Skeletal muscle satellite cell (primary cell): ENCODE results near the gene CLDN16. TPM values are rescaled to one million over a fixed set of nuclear protein-coding genes. Genes with fewer than 3 reads are reported as not detected.

Experiments
- H3K27me3 ChIP-seq: 2 replicates; pipeline ENCODE4 v1.7.0; 2013; ENCODE audit warnings: low read length; ENCODE audit not compliant: control insufficient read depth, insufficient read depth
- H3K36me3 ChIP-seq: 2 replicates; pipeline ENCODE4 v1.7.0; 2013; ENCODE audit warnings: mild to moderate bottlenecking, control low read depth, low read length; ENCODE audit not compliant: insufficient read depth
- H3K4me1 ChIP-seq: 2 replicates; pipeline ENCODE4 v1.7.0; 2013; ENCODE audit warnings: low read length; ENCODE audit not compliant: control insufficient read depth, insufficient read depth
- H3K4me2 ChIP-seq: 2 replicates; pipeline ENCODE4 v1.7.0; 2013; ENCODE audit warnings: mild to moderate bottlenecking, low read length
- H3K4me3 ChIP-seq: 2 replicates; pipeline ENCODE4 v1.7.0; 2013; ENCODE audit warnings: low read length
- H3K9ac ChIP-seq: 2 replicates; pipeline ENCODE4 v1.7.0; 2013; ENCODE audit warnings: mild to moderate bottlenecking, low read depth, low read length, moderate library complexity
- H3K9me3 ChIP-seq: replicated peaks from 2 replicates; pipeline ENCODE4 v1.7.0; 2013; ENCODE audit warnings: mild to moderate bottlenecking, control low read depth, low read length
- total RNA-seq: library from RNA; depleted of rRNA; stranded (reverse); fragments of >200 nt; gene quantifications from 2 replicates; pipeline ENCODE4 v1.2.3, GENCODE V29; 2012; rRNA removed

Gene CLDN16
- total RNA-seq: under 0.01 TPM in 1 of 2 replicates, not detected in the other

- H3K4me1 ChIP-seq: peaks cover 33% of the 10 kb centered on the region
- H3K4me2 ChIP-seq: peak within 1 kb of the TSS; percentile 54
- H3K9me3 ChIP-seq: no peaks in the 10 kb centered on the region
- no peak within 1 kb of the TSS for H3K4me3 ChIP-seq
- H3K27me3 ChIP-seq: no peaks in the 10 kb centered on the region
- H3K36me3 ChIP-seq: no peaks in the 10 kb centered on the region
- H3K9ac ChIP-seq: peak within 1 kb of the TSS; percentile 64
These were observed at the start of gene CLDN16 for GRCh38 chr3:190387578-190388213. CLDN16 (plus strand) TSS chr3:190388163; CDS start chr3:190388330, 167 bp downstream.

GRCh38 chr3:190338717-190339116 is 49.2 kb upstream of the CLDN16 start:
- no peaks in the 10 kb centered on the region for H3K36me3 ChIP-seq
- no peak overlapping the region for H3K4me2 ChIP-seq
- no peaks in the 10 kb centered on the region for H3K9me3 ChIP-seq
- no peak overlapping the region for H3K4me3 ChIP-seq
- no peak overlapping the region for H3K9ac ChIP-seq
- H3K27me3 ChIP-seq: no peaks in the 10 kb centered on the region
- peaks cover 6% of the 10 kb centered on the region for H3K4me1 ChIP-seq

- H3K36me3 ChIP-seq: no peaks in the 10 kb centered on the region
- H3K27me3 ChIP-seq: no peaks in the 10 kb centered on the region
- H3K9me3 ChIP-seq: no peaks in the 10 kb centered on the region
- H3K4me2 ChIP-seq: no peak overlapping the region
- no peak overlapping the region for H3K4me3 ChIP-seq
- H3K9ac ChIP-seq: no peak overlapping the region
- H3K4me1 ChIP-seq: peaks cover 6% of the 10 kb centered on the region
These were observed 48.8 kb upstream of the CLDN16 start for GRCh38 chr3:190339130-190339529.

- no peaks in the 10 kb centered on the region for H3K9me3 ChIP-seq
- no peak overlapping the region for H3K9ac ChIP-seq
- peaks cover 12% of the 10 kb centered on the region for H3K4me1 ChIP-seq
- H3K36me3 ChIP-seq: no peaks in the 10 kb centered on the region
- H3K4me2 ChIP-seq: no peak overlapping the region
- H3K4me3 ChIP-seq: no peak overlapping the region
- no peaks in the 10 kb centered on the region for H3K27me3 ChIP-seq
These were observed 47.9 kb upstream of the CLDN16 start for GRCh38 chr3:190340071-190340470.

- Histone ChIP-seq H3K27me3 (no peaks in the 10 kb centered on the region), H3K36me3 (no peaks in the 10 kb centered on the region), H3K4me1 (peaks cover 16% of the 10 kb centered on the region), H3K9me3 (no peaks in the 10 kb centered on the region), H3K9ac (peak overlapping the region; percentile 77), H3K4me2 (peak overlapping the region; percentile 74), H3K4me3 (peak overlapping the region; percentile 45)
These were observed 42.7 kb upstream of the CLDN16 start for GRCh38 chr3:190345027-190345821.

GRCh38 chr3:190345878-190346277 is 42.1 kb upstream of the CLDN16 start:
- H3K36me3 ChIP-seq: no peaks in the 10 kb centered on the region
- H3K4me3 ChIP-seq: no peak overlapping the region
- H3K27me3 ChIP-seq: no peaks in the 10 kb centered on the region
- peak overlapping the region; percentile 74 for H3K4me2 ChIP-seq
- peak overlapping the region; percentile 77 for H3K9ac ChIP-seq
- no peaks in the 10 kb centered on the region for H3K9me3 ChIP-seq
- H3K4me1 ChIP-seq: peaks cover 16% of the 10 kb centered on the region

- Histone ChIP-seq H3K4me3 (no peak overlapping the region), H3K9ac (no peak overlapping the region), H3K36me3 (no peaks in the 10 kb centered on the region), H3K9me3 (no peaks in the 10 kb centered on the region), H3K27me3 (no peaks in the 10 kb centered on the region), H3K4me2 (no peak overlapping the region), H3K4me1 (peaks cover 16% of the 10 kb centered on the region)
These were observed 41.4 kb upstream of the CLDN16 start for GRCh38 chr3:190346541-190346940.

GRCh38 chr3:190352861-190353457 is 35.0 kb upstream of the CLDN16 start:
- Histone ChIP-seq H3K9me3 (no peaks in the 10 kb centered on the region), H3K36me3 (no peaks in the 10 kb centered on the region), H3K4me1 (no peaks in the 10 kb centered on the region), H3K4me2 (no peak overlapping the region), H3K4me3 (no peak overlapping the region), H3K9ac (no peak overlapping the region), H3K27me3 (no peaks in the 10 kb centered on the region)

- Histone ChIP-seq H3K9ac (no peak overlapping the region), H3K27me3 (no peaks in the 10 kb centered on the region), H3K4me3 (no peak overlapping the region), H3K9me3 (no peaks in the 10 kb centered on the region), H3K4me2 (no peak overlapping the region), H3K4me1 (no peaks in the 10 kb centered on the region), H3K36me3 (no peaks in the 10 kb centered on the region)
These were observed 31.7 kb upstream of the CLDN16 start for GRCh38 chr3:190356246-190356645.

GRCh38 chr3:190357468-190357867 is 30.5 kb upstream of the CLDN16 start:
- Histone ChIP-seq H3K27me3 (no peaks in the 10 kb centered on the region), H3K4me2 (no peak overlapping the region), H3K4me3 (no peak overlapping the region), H3K4me1 (no peaks in the 10 kb centered on the region), H3K36me3 (no peaks in the 10 kb centered on the region), H3K9ac (no peak overlapping the region), H3K9me3 (no peaks in the 10 kb centered on the region)

GRCh38 chr3:190359813-190360212 is 28.1 kb upstream of the CLDN16 start:
- Histone ChIP-seq H3K27me3 (no peaks in the 10 kb centered on the region), H3K4me3 (no peak overlapping the region), H3K9ac (no peak overlapping the region), H3K9me3 (no peaks in the 10 kb centered on the region), H3K36me3 (no peaks in the 10 kb centered on the region), H3K4me1 (no peaks in the 10 kb centered on the region), H3K4me2 (no peak overlapping the region)
